22Rv1 (cell line): ENCODE measurements around the gene OTUD7B.

ENCODE experiments used
- H3K27ac ChIP-seq: fragments of 450-650 bp; 2 replicates; pipeline ENCODE4 v1.5.1; 2017
- ZFX ChIP-seq: fragments of 450-650 bp; IDR thresholded peaks from 2 replicates; pipeline ENCODE4 v1.6.1; 2017; ENCODE audit warnings: antibody characterized with exemption, borderline replicate concordance
- TF ChIP-seq, protein P1 (sequence below): fragments of 450-650 bp; IDR thresholded peaks from 2 replicates; pipeline ENCODE4 v1.5.1; 2017; ENCODE audit warnings: mild to moderate bottlenecking

The OTUD7B gene

DNA sequence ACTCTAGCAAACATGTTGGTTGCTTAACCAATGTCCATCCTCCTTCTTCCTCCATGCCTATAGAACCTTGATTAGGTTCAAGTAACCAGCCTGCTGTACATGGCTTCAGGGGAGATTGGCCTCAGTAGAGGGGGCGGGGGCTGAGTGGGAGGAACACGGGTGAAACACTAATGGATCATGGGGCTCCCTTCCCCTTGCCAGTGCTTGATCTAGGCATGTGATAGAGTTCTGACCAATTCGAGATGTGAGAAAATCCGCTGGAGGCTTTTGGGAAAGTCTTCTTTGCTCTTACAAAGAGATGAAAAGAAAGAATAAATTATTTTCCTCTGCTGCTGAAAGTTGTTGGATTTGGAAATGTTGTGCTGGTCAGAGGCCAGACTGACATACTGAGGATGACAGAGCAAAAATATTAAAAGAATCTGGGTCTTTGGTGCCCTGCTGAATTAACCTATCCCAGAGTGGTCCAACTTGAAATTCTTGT, 5.2 kb upstream of the OTUD7B start:
- no peak for TF ChIP-seq ZFX
- TF ChIP-seq, protein P1, sequence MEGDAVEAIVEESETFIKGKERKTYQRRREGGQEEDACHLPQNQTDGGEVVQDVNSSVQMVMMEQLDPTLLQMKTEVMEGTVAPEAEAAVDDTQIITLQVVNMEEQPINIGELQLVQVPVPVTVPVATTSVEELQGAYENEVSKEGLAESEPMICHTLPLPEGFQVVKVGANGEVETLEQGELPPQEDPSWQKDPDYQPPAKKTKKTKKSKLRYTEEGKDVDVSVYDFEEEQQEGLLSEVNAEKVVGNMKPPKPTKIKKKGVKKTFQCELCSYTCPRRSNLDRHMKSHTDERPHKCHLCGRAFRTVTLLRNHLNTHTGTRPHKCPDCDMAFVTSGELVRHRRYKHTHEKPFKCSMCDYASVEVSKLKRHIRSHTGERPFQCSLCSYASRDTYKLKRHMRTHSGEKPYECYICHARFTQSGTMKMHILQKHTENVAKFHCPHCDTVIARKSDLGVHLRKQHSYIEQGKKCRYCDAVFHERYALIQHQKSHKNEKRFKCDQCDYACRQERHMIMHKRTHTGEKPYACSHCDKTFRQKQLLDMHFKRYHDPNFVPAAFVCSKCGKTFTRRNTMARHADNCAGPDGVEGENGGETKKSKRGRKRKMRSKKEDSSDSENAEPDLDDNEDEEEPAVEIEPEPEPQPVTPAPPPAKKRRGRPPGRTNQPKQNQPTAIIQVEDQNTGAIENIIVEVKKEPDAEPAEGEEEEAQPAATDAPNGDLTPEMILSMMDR: no peak
- H3K27ac ChIP-seq: no peak overlapping the region

DNA sequence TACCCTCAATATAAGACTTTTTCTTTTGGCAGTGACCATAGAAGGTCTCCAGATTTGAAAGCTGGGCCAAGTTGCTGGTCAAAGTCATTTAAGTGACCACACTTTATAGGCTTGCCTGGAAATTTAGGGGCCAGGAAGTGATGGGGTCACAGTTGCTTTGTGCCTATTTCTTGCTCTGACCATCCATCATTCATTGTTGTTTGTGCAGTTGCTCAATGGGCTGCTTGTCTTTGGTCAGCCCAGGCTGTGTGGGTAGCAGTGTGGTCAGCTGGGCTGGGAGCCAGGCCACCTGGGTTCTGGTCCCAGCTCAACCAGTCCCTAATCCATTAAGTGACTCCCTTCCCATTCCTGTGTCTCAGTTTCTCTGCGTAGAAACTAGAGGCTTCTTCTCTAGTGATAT, 2.1 kb upstream of the OTUD7B start:
- no peak for TF ChIP-seq ZFX
- TF ChIP-seq, protein P1: no peak
- no peak overlapping the region for H3K27ac ChIP-seq

DNA sequence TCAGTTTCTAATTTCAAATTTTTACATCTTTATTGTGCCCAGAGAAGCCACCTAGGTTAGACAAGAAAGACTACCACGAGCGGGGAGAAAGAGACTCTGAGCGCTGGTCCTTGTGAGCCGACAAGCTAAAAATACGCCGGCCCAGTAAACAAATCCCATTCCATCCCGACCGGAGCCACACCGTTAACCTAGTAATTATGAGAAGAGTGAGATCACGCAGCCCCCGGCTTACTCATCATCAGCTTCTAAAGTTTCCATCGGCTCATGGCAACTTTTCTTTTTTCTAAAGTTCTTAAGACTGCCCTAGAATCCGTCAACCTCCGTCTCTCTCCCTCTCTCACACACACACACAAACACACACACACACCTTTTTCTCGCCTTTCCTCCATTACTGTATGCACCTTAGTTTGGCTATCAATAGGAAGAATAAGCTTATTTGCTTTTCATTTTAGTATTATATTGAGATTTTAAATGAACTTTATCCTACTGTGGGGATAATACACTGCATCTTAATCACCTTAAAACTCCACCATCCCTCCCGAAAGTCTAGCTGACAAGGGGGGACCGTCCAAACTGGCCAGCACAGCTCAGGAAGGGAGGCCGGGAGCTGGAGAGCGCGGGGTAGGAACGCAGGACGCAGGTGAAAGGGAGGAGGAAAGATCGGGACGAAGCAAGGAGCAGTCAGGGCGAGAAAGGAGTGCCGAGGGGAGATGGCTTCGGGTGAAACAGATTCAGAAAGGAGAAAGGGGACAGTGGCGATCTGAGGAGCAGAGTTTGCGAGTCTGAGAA, 728 bp downstream of the OTUD7B start:
- H3K27ac ChIP-seq: peak overlapping the region; percentile 92
- TF ChIP-seq ZFX: no peak
- TF ChIP-seq, protein P1: no peak

DNA sequence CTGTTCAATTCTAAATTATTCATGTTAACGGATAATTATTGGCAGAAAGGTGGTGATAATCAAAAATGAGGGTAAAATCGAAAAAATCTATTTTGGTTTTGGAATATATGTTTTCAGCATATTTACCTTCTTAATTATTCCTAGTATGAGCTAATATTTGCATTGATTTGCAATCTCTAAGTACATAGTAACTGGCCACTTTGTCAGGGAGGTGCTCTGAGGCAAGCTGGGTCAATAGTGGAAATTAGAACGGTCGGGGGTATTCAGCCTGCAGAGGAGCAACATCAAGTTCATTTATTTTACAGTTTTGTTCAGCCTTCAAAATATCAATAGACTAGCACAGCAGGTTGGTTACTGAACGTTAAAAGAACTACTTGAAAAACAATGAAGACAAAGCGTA, 1.8 kb downstream of the OTUD7B start:
- TF ChIP-seq, protein P1: no peak
- no peak for TF ChIP-seq ZFX
- H3K27ac ChIP-seq: peak overlapping the region; percentile 92

DNA sequence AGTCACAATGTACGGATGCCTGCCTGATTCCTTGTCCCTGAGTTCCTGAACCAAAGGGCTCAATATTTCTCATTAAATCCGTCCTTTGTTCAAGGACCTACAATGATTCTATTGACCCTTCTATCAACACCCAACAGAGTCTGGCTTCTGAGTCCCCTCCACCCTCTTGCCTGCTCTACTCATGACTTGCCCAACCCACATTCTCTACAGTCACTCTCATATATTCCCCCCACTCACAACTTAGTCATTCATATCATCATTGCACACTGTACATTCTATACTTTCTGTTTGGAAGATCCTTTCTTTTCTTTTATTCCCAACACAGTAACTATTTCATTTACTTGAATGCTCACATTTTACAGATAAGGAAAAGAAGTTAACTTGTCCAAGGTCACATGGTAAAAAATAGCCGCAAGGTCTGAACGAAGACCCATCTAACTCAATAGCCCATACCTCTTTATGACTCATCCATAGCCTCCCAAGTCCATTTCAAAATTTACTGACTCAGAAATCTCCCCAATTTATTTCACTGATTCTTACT, 3.6 kb downstream of the OTUD7B start:
- TF ChIP-seq, protein P1: no peak
- no peak for TF ChIP-seq ZFX
- H3K27ac ChIP-seq: no peak overlapping the region

DNA sequence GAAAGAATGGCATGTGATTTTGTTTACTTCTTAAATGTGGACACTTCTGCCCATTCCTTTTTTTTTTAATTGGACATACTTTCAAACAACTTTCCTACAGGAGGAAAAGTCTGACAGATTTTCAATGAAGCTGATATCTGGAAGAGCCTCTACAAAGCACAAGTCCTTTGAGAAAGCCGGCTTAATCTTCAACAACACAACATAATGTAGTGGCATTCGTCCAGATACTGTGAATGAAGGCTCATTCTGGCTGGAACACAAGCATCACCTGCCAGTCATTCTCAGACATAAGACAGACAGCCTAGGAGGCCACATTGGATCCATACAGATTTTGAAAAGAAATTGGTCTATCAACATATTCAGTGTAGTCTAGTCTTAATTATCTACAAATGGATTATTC, 4.9 kb downstream of the OTUD7B start:
- no peak overlapping the region for H3K27ac ChIP-seq
- TF ChIP-seq, protein P1: no peak
- no peak for TF ChIP-seq ZFX

DNA sequence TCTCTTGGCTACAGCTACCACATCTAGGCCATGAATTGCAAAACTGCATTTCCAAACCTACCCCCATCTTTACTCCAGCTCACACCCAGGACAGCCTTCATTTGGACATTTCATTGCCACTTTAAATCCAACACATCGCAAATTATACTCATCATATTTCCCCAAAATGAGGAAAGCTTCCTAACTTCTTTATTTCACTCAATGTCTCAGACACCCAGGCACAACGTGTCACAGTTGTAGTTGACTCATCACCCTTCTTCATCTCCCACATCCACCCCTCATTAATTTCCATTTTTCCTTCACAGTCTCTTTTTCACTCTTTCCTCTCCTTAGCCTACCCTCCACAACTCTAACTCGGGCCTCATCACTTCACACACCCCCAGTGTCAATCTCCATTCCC, 6.7 kb downstream of the OTUD7B start:
- TF ChIP-seq ZFX: no peak
- TF ChIP-seq, protein P1: no peak
- no peak overlapping the region for H3K27ac ChIP-seq
